Kidney epithelial cell (primary cell): Measurements from ENCODE around the gene RPS6KA2. TPM values are rescaled to one million over a fixed set of nuclear protein-coding genes. Genes with fewer than 3 reads are reported as not detected.

Experiments used
- DNase-seq: peaks from one replicate; pipeline ENCODE4 v3.0.0-alpha.2; 2010; ENCODE audit warnings: low read depth
- H3K27me3 ChIP-seq: 2 replicates; pipeline ENCODE4 v1.6.0; 2011; ENCODE audit warnings: low read length; ENCODE audit not compliant: control insufficient read depth, insufficient read depth
- H3K36me3 ChIP-seq: 2 replicates; pipeline ENCODE4 v1.5.1; 2011; ENCODE audit warnings: low read length; ENCODE audit not compliant: control insufficient read depth, insufficient read depth
- H3K4me3 ChIP-seq: 2 replicates; pipeline ENCODE4 v1.5.1; 2011; ENCODE audit warnings: low read depth, mild to moderate bottlenecking, control low read depth, low read length
- total RNA-seq: library from RNA; depleted of rRNA; stranded (reverse); fragments of >200 nt; gene quantifications from 2 replicates; pipeline ENCODE4 v1.2.3, GENCODE V29; 2015
- TF ChIP-seq, protein P1 (sequence below): IDR thresholded peaks from 2 replicates; pipeline ENCODE4 v1.5.1; 2011; ENCODE audit warnings: mild to moderate bottlenecking, moderate library complexity, low read length, control low read depth, inconsistent platforms; ENCODE audit not compliant: insufficient read depth, poor library complexity, severe bottlenecking

Gene RPS6KA2
- total RNA-seq, 1 donor from 2014 or later = 51.9 TPM

DNA sequence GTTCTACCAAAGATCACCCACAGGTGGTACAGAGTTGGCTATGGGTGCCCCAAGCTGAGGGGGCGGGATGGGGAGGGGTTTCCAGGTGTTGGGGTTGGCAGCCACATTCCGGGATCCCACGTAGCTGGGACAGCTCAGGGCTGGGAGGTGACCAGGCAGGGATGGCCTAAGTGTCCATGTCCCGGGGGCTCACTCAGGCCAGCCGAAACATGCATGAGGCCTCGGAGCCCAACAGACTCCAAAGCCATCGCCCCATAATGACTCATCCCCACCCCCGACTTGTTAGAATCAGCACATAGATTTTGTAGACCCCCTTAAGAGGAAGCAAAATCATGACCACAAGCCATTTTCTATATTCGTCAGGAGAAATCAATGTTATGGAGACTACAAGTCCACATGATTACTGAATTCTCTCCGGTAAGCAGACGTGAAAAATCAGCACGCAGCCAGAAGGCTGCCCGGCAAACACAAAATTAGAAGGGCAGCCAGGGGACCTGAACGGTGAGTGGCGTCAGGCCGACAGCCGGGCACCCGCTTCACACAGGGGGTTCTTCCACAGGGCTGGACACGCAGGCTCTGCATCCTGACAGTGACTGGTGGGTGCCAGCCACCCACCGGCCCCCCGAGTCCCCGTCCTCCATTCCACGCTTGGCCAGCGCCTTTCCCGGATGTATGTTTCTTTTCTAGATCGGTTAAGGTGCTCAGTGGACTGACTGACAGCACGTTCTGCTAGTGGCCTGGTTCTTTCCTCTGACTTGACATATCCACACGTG lies 121.7 kb downstream of the RPS6KA2 start:
- DNase-seq = no peak
- TF ChIP-seq, protein P1, sequence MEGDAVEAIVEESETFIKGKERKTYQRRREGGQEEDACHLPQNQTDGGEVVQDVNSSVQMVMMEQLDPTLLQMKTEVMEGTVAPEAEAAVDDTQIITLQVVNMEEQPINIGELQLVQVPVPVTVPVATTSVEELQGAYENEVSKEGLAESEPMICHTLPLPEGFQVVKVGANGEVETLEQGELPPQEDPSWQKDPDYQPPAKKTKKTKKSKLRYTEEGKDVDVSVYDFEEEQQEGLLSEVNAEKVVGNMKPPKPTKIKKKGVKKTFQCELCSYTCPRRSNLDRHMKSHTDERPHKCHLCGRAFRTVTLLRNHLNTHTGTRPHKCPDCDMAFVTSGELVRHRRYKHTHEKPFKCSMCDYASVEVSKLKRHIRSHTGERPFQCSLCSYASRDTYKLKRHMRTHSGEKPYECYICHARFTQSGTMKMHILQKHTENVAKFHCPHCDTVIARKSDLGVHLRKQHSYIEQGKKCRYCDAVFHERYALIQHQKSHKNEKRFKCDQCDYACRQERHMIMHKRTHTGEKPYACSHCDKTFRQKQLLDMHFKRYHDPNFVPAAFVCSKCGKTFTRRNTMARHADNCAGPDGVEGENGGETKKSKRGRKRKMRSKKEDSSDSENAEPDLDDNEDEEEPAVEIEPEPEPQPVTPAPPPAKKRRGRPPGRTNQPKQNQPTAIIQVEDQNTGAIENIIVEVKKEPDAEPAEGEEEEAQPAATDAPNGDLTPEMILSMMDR = no peak
- H3K27me3 ChIP-seq = no peaks in the 10 kb centered on the region
- H3K36me3 ChIP-seq = peaks cover 1% of the 10 kb centered on the region
- H3K4me3 ChIP-seq = no peak overlapping the region

- Histone ChIP-seq H3K27me3 (no peaks in the 10 kb centered on the region), H3K36me3 (peaks cover 1% of the 10 kb centered on the region), H3K4me3 (no peak overlapping the region)
- DNase-seq = no peak
- TF ChIP-seq, protein P1 = no peak
Observed at GRCh38 chr6:166504100-166504499, 123.0 kb downstream of the RPS6KA2 start.

DNA sequence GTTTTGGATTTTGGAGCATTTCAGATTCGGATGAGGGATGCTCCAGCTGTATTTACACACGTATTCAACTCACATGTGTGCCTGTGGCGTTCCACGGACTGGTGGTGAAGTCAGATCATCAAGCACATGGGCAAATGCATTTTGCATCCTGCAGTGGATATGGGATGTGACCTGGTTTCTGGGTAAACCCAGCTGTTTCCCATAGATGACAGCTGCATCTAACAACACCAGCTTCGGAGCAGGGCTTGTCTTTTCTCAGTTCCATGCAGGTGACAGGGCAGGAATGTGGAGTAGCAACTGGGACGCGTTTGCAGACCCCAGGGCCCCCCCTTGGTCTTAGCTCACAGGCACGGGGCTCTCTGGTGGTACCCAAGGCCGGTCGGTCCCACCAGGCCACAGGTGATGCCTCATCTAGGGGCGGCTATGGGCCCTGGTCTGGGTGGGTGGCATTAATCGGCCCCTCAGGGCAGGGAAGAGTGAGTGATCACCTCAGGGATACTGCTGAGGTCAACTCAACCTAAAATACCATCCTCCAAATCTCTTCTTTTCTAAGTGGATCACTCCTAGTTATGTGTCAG lies 123.8 kb downstream of the RPS6KA2 start:
- no peak overlapping the region for H3K4me3 ChIP-seq
- H3K36me3 ChIP-seq = peaks cover 1% of the 10 kb centered on the region
- no peak for DNase-seq

GRCh38 chr6:166502453-166502852 lies 124.6 kb downstream of the RPS6KA2 start:
- Histone ChIP-seq H3K4me3 (no peak overlapping the region), H3K27me3 (no peaks in the 10 kb centered on the region), H3K36me3 (peaks cover 1% of the 10 kb centered on the region)
- DNase-seq = no peak
- TF ChIP-seq, protein P1 = no peak

More for the DNA sequence above, 123.8 kb downstream of the RPS6KA2 start:
- no peaks in the 10 kb centered on the region for H3K27me3 ChIP-seq
- TF ChIP-seq, protein P1 = no peak

GRCh38 chr6:166501246-166501645 lies 125.8 kb downstream of the RPS6KA2 start:
- Histone ChIP-seq H3K4me3 (no peak overlapping the region), H3K27me3 (no peaks in the 10 kb centered on the region), H3K36me3 (peaks cover 1% of the 10 kb centered on the region)
- TF ChIP-seq, protein P1 = no peak
- no peak for DNase-seq

- DNase-seq = no peak
- TF ChIP-seq, protein P1 = no peak
Observed at GRCh38 chr6:166500246-166500645, 126.8 kb downstream of the RPS6KA2 start.

More at GRCh38 chr6:166500246-166500645, 126.8 kb downstream of the RPS6KA2 start:
- Histone ChIP-seq H3K36me3 (peaks cover 1% of the 10 kb centered on the region), H3K4me3 (no peak overlapping the region), H3K27me3 (no peaks in the 10 kb centered on the region)
